Glutamatergic neuron (in vitro differentiated cells): Measurements from ENCODE around the gene HDAC4. TPM values are rescaled to one million over a fixed set of nuclear protein-coding genes. Genes with fewer than 3 reads are reported as not detected.
A peak's percentile ranks its signal among the peaks of the same experiment; 100 is the strongest.

Source experiments
- DNase-seq: peaks from one replicate; pipeline ENCODE4 v3.0.0; 2022
- H3K27ac Mint-ChIP-seq: one replicate; pipeline ENCODE4 v1.8.0; 2020; ENCODE audit warnings: mild to moderate bottlenecking, mixed read lengths, inconsistent platforms; ENCODE audit not compliant: unreplicated experiment
- H3K27me3 Mint-ChIP-seq: one replicate; pipeline ENCODE4 v1.8.0; 2020; ENCODE audit warnings: mild to moderate bottlenecking, moderate library complexity, mixed read lengths, inconsistent platforms; ENCODE audit not compliant: unreplicated experiment
- H3K36me3 Mint-ChIP-seq: one replicate; pipeline ENCODE4 v1.8.0; 2020; ENCODE audit warnings: mild to moderate bottlenecking, mixed read lengths, inconsistent platforms; ENCODE audit not compliant: unreplicated experiment
- H3K4me1 Mint-ChIP-seq: one replicate; pipeline ENCODE4 v1.8.0; 2020; ENCODE audit warnings: mild to moderate bottlenecking, low read depth, mixed read lengths, inconsistent platforms; ENCODE audit not compliant: unreplicated experiment
- H3K4me3 Mint-ChIP-seq: one replicate; pipeline ENCODE4 v1.8.0; 2020; ENCODE audit warnings: mild to moderate bottlenecking, mixed read lengths, inconsistent platforms; ENCODE audit not compliant: unreplicated experiment
- H3K9me3 Mint-ChIP-seq: one replicate; pipeline ENCODE4 v1.8.0; 2020; ENCODE audit warnings: mild to moderate bottlenecking, moderate library complexity, mixed read lengths, inconsistent platforms; ENCODE audit not compliant: unreplicated experiment
- CTCF ChIP-seq: fragments of 200-600 bp; sonication (generic); IDR thresholded peaks from one replicate; pipeline ENCODE4 v1.5.0; 2021; ENCODE audit not compliant: partially characterized antibody, unreplicated experiment
- total RNA-seq: library from RNA; stranded (reverse); fragmentation: NEBNext Ultra II Directional; extraction: Animal tissue kit (Norgen Biotek cat#: 25700); gene quantifications from one replicate; pipeline ENCODE4 v1.2.1, GENCODE V29; 2021; ENCODE audit not compliant: unreplicated experiment

Gene HDAC4
- total RNA-seq, 1 donor from 2014 or later = 90.6 TPM

GRCh38 chr2:239196474-239197021 lies 204.3 kb downstream of the HDAC4 start:
- Mint-ChIP-seq H3K36me3 (peaks cover 5% of the 10 kb centered on the region), H3K27ac (peak overlapping the region; percentile 22), H3K4me3 (no peak overlapping the region), H3K4me1 (peaks cover 44% of the 10 kb centered on the region), H3K27me3 (peaks cover 11% of the 10 kb centered on the region), H3K9me3 (peaks cover 4% of the 10 kb centered on the region)
- TF ChIP-seq CTCF = no peak
- peak; percentile 5 for DNase-seq

- peaks cover 5% of the 10 kb centered on the region for H3K36me3 Mint-ChIP-seq
- no peak for TF ChIP-seq CTCF
- H3K27ac Mint-ChIP-seq = peak overlapping the region; percentile 0
- no peak for DNase-seq
- H3K27me3 Mint-ChIP-seq = peaks cover 11% of the 10 kb centered on the region
- H3K4me3 Mint-ChIP-seq = peak overlapping the region; percentile 13
- H3K4me1 Mint-ChIP-seq = peaks cover 44% of the 10 kb centered on the region
- H3K9me3 Mint-ChIP-seq = peaks cover 4% of the 10 kb centered on the region
Observed at GRCh38 chr2:239195992-239196391, 204.8 kb downstream of the HDAC4 start.

- H3K4me1 Mint-ChIP-seq = peaks cover 41% of the 10 kb centered on the region
- H3K27ac Mint-ChIP-seq = peak overlapping the region; percentile 55
- H3K27me3 Mint-ChIP-seq = peaks cover 14% of the 10 kb centered on the region
- DNase-seq = peak; percentile 20
- H3K9me3 Mint-ChIP-seq = peaks cover 6% of the 10 kb centered on the region
- no peak for TF ChIP-seq CTCF
- peaks cover 5% of the 10 kb centered on the region for H3K36me3 Mint-ChIP-seq
- H3K4me3 Mint-ChIP-seq = no peak overlapping the region
Observed at GRCh38 chr2:239195318-239195871, 205.4 kb downstream of the HDAC4 start.

GRCh38 chr2:239194731-239195317 lies 206.0 kb downstream of the HDAC4 start:
- TF ChIP-seq CTCF = no peak
- Mint-ChIP-seq H3K4me3 (no peak overlapping the region), H3K4me1 (peaks cover 38% of the 10 kb centered on the region), H3K27ac (peak overlapping the region; percentile 55), H3K9me3 (peaks cover 10% of the 10 kb centered on the region), H3K36me3 (peaks cover 5% of the 10 kb centered on the region), H3K27me3 (peaks cover 15% of the 10 kb centered on the region)
- peak; percentile 23 for DNase-seq
